ENCODE measurements around the gene CLDN4. TPM values are rescaled to one million over a fixed set of nuclear protein-coding genes. Genes with fewer than 3 reads are reported as not detected.

Gene CLDN4
- total RNA-seq, 1 experiment from 2014 or later, result 234 TPM

- Histone ChIP-seq H2AFZ (ENCODE audit: low read depth, low read length, poor library complexity, severe bottlenecking) (no peak overlapping the region), H3K9me3 (ENCODE audit: control insufficient read depth in 1 of 2, insufficient read depth in 1 of 2, low read depth in 1 of 2, low read length in 2 of 2) (no peaks in the 10 kb centered on the region), H3K4me3 (replicated peaks in 1 of 2; ENCODE audit: low read depth in 1 of 2, low read length in 2 of 2) (no peak overlapping the region), H3K9ac (ENCODE audit: low read length) (no peak overlapping the region), H3K27me3 (ENCODE audit: insufficient read depth, low read length) (no peaks in the 10 kb centered on the region), H3K4me1 (ENCODE audit: control insufficient read depth in 1 of 2, insufficient read depth in 2 of 2, low read length in 2 of 2) (peaks cover 38 to 70% of the 10 kb centered on the region in 2 experiments), H3K36me3 (ENCODE audit: control insufficient read depth in 1 of 2, insufficient read depth in 2 of 2, low read length in 2 of 2) (no peaks in the 10 kb centered on the region), H3K4me2 (ENCODE audit: low read length) (no peak overlapping the region), H3K79me2 (ENCODE audit: insufficient read depth, low read length) (no peaks in the 10 kb centered on the region), H3K27ac (ENCODE audit: low read depth, low read length) (no peak overlapping the region), H3K9me2 (ENCODE audit: insufficient read depth) (no peaks in the 10 kb centered on the region), H4K20me1 (ENCODE audit: insufficient read depth) (no peaks in the 10 kb centered on the region)
- POLR2A ChIA-PET, result interaction anchor here (1.1 to 3.9 kb wide), 3 partner anchors 10 to 19 kb away, joined by 8 to 41 read pairs (median 8); partner anchors contain the start of gene CLDN4
- no TSS peak for BruUV-seq (replicated peaks)
- TF ChIP-seq MAX (IDR thresholded peaks at IDR 0.05), result no peak
- TF ChIP-seq CBX3 (IDR thresholded peaks at IDR 0.05; ENCODE audit: low read depth), result 0 out of 2 replicates have a peak, but pooled peaks have one; percentile 18
- RAD21 ChIA-PET (ENCODE audit: low non-redundant PET in 1 of 2, low total read pairs in 2 of 2, uncharacterized antibody in 2 of 2, unreplicated experiment in 2 of 2), result no interaction called here
- no peak for ATAC-seq
- CTCF ChIA-PET, result no interaction called here
- DNase-seq (ENCODE audit: low read depth, low spot score), result no peak
- intact Hi-C loops (cut with micrococcal nuclease), result no loop called here
Measured at GRCh38 chr7:73812996-73813395, 17.8 kb upstream of the CLDN4 start.

GRCh38 chr7:73815436-73815835 is 15.4 kb upstream of the CLDN4 start:
- ATAC-seq, result no peak
- no peaks in the 10 kb centered on the region for H3K9me3 ChIP-seq (ENCODE audit: control insufficient read depth in 1 of 2, insufficient read depth in 1 of 2, low read depth in 1 of 2, low read length in 2 of 2)
- H3K79me2 ChIP-seq (ENCODE audit: insufficient read depth, low read length), result no peaks in the 10 kb centered on the region
- no peak overlapping the region for H2AFZ ChIP-seq (ENCODE audit: low read depth, low read length, poor library complexity, severe bottlenecking)
- H3K4me2 ChIP-seq (ENCODE audit: low read length), result no peak overlapping the region
- H3K4me1 ChIP-seq (ENCODE audit: control insufficient read depth in 1 of 2, insufficient read depth in 2 of 2, low read length in 2 of 2), result peaks cover 20 to 58% of the 10 kb centered on the region in 2 experiments
- no TSS peak for BruUV-seq (replicated peaks)
- no peaks in the 10 kb centered on the region for H4K20me1 ChIP-seq (ENCODE audit: insufficient read depth)
- no peak overlapping the region for H3K9ac ChIP-seq (ENCODE audit: low read length)
- DNase-seq (ENCODE audit: low read depth, low spot score), result no peak
- no peaks in the 10 kb centered on the region for H3K9me2 ChIP-seq (ENCODE audit: insufficient read depth)
- ChIA-PET CTCF (interaction anchor here (1.0 kb wide), 1 partner anchor 12 kb away, joined by 3 read pairs; no protein-coding TSS in a partner anchor), RAD21 (ENCODE audit: low non-redundant PET in 1 of 2, low total read pairs in 2 of 2, uncharacterized antibody in 2 of 2, unreplicated experiment in 2 of 2) (no interaction called here), POLR2A (interaction anchor here (1.1 to 3.0 kb wide), 3 partner anchors 12 to 27 kb away, joined by 3 to 9 read pairs (median 3); partner anchors contain the start of gene METTL27)
- H3K4me3 ChIP-seq (replicated peaks in 1 of 2; ENCODE audit: low read depth in 1 of 2, low read length in 2 of 2), result no peak overlapping the region
- no peaks in the 10 kb centered on the region for H3K36me3 ChIP-seq (ENCODE audit: control insufficient read depth in 1 of 2, insufficient read depth in 2 of 2, low read length in 2 of 2)
- intact Hi-C loops (cut with micrococcal nuclease), result no loop called here
- H3K27me3 ChIP-seq (ENCODE audit: insufficient read depth, low read length), result no peaks in the 10 kb centered on the region
- no peak overlapping the region for H3K27ac ChIP-seq (ENCODE audit: low read depth, low read length)
- TF ChIP-seq ZNF274 (IDR thresholded peaks at IDR 0.05; ENCODE audit: low read depth, low read length) (no peak), ZBTB33 (IDR thresholded peaks at IDR 0.05; ENCODE audit: extremely low read depth, insufficient replicate concordance, low read length) (no peak)

All from HCT116 (cell line).